K562 (cell line): ENCODE results near the gene ADM2. TPM values are rescaled to one million over a fixed set of nuclear protein-coding genes. Genes with fewer than 3 reads are reported as not detected.

Experiments
- ATAC-seq: fragments of 200-7000 bp; cut with Tn5 transposase; 3 replicates; pipeline ENCODE4 v1.9.1; 2020; ENCODE audit warnings: moderate library complexity
- BruUV-seq: library from RNA; stranded (reverse); fragments of 400-500 nt; replicated peaks from 2 replicates; lab custom pipeline; 2021; lab: Mats Ljungman, UMichigan
- CTCF ChIA-PET: fragments of 300-600 bp; formaldehyde crosslinking; extraction: SDS; loops from one replicate; lab custom pipeline; 2021; ENCODE audit warnings: low intra/inter-chr PET ratio; lab: Yijun Ruan, JAX
- POLR2A ChIA-PET: fragments of 300-600, 350-650 bp; sonication (Branson Sonifier 250); formaldehyde crosslinking; extraction: SDS; loops from one replicate; lab custom pipeline; 2021; ENCODE audit warnings: antibody characterized with exemption, inconsistent platforms; lab: Yijun Ruan, JAX
- DNase-seq, 4 experiments: peaks; one replicate each; pipeline versions ENCODE4 v3.0.0 to v3.0.0-alpha.2; 2011 to 2018; ENCODE audit warnings: low spot score in 3 of 4, mixed read lengths in 3 of 4; ENCODE audit errors: extremely low read depth in 1 of 4
- FAIRE-seq: peaks from 2 replicates; lab custom pipeline; 2011; peaks lifted over from hg19 to GRCh38; lab: Jason Lieb, UNC
- H2AFZ ChIP-seq: 2 replicates; pipeline ENCODE4 v1.6.0; 2011; ENCODE audit warnings: low read depth, low read length, control low read depth, inconsistent platforms
- H3K27ac ChIP-seq: fragments of 200-600 bp; 3 replicates; pipeline ENCODE4 v1.8.0; 2011; ENCODE audit warnings: low read depth, mild to moderate bottlenecking, control low read depth, inconsistent platforms, low read length, moderate library complexity, mixed read lengths; ENCODE audit errors: extremely low read depth
- H3K27me3 ChIP-seq, 2 experiments: fragments of 300-600 bp in 1 of 2; 2 replicates in 1 of 2; 3 replicates in 1 of 2; pipeline versions ENCODE4 v1.6.0 to v1.8.0; 2011; ENCODE audit warnings: inconsistent platforms in 2 of 2, low read length in 2 of 2, mild to moderate bottlenecking in 1 of 2, mixed read lengths in 1 of 2, moderate library complexity in 1 of 2; ENCODE audit not compliant: control insufficient read depth in 2 of 2, insufficient read depth in 2 of 2
- H3K36me3 ChIP-seq: fragments of 300-600 bp; 3 replicates; pipeline ENCODE4 v1.8.0; 2011; ENCODE audit warnings: mild to moderate bottlenecking, low read length, inconsistent platforms; ENCODE audit not compliant: control insufficient read depth, insufficient read depth
- H3K4me1 ChIP-seq, 2 experiments: fragments of 200-600 bp in 1 of 2; replicated peaks in 1 of 2; 2 replicates in 1 of 2; 3 replicates in 1 of 2; pipeline versions ENCODE4 v1.5.1 to v1.8.0; 2011; ENCODE audit warnings: inconsistent platforms in 2 of 2, low read length in 2 of 2, mild to moderate bottlenecking in 1 of 2, mixed read lengths in 1 of 2, moderate library complexity in 1 of 2; ENCODE audit not compliant: control insufficient read depth in 2 of 2, insufficient read depth in 2 of 2
- H3K4me2 ChIP-seq: 2 replicates; pipeline ENCODE4 v1.6.1; 2011; ENCODE audit warnings: low read length, control low read depth, inconsistent platforms, mixed read lengths; ENCODE audit not compliant: insufficient read depth
- H3K4me3 ChIP-seq: fragments of 200-600 bp; sonication (generic), shearing (Covaris generic); 2 replicates; pipeline ENCODE4 v1.5.1; 2016; ENCODE audit warnings: control low read depth, inconsistent platforms
- H3K79me2 ChIP-seq: fragments of 200-600 bp; 3 replicates; pipeline ENCODE4 v1.8.0; 2011; ENCODE audit warnings: low read length, inconsistent platforms; ENCODE audit not compliant: control insufficient read depth, insufficient read depth
- H3K9ac ChIP-seq, 2 experiments: 2 replicates each; pipeline versions ENCODE4 v1.6.0 to v1.6.1; 2011; ENCODE audit warnings: low read depth in 2 of 2, low read length in 2 of 2, control low read depth in 1 of 2, inconsistent platforms in 1 of 2, mild to moderate bottlenecking in 1 of 2, mixed read lengths in 1 of 2; ENCODE audit not compliant: insufficient read depth in 1 of 2
- H3K9me1 ChIP-seq: one replicate; pipeline ENCODE4 v1.6.0; 2011; ENCODE audit warnings: inconsistent platforms, mild to moderate bottlenecking, low read length, moderate library complexity; ENCODE audit not compliant: control insufficient read depth, insufficient read depth
- H3K9me3 ChIP-seq: replicated peaks from 2 replicates; pipeline ENCODE4 v1.5.1; 2011; ENCODE audit warnings: low read depth, low read length, inconsistent platforms; ENCODE audit not compliant: control insufficient read depth, insufficient read depth
- H4K20me1 ChIP-seq: replicated peaks from 2 replicates; pipeline ENCODE4 v1.6.1; 2011; ENCODE audit warnings: low read length, inconsistent platforms, mixed read lengths; ENCODE audit not compliant: control insufficient read depth, insufficient read depth
- FOXA3 ChIP-seq, 2 experiments: fragments of 450-650 bp in 1 of 2; sonication (generic) in 1 of 2; formaldehyde crosslinking; IDR thresholded peaks in 1 of 2; conservative IDR thresholded peaks in 1 of 2; 2 replicates each; pipeline versions ENCODE4 v1.4.0 to v1.8.0; 2020 to 2022; ENCODE audit warnings: mild to moderate bottlenecking in 2 of 2, missing genetic modification reagents in 1 of 2
- GABPA ChIP-seq: fragments of 200-800 bp; sonication (Bioruptor generic); conservative IDR thresholded peaks from 2 replicates; pipeline ENCODE4 v1.6.1; 2016; ENCODE audit warnings: low read depth, missing genetic modification characterization, missing compliant biosample characterization
- MAZ ChIP-seq, 2 experiments: fragments of 450-650 bp in 1 of 2; sonication (generic) in 1 of 2; formaldehyde crosslinking; IDR thresholded peaks in 1 of 2; conservative IDR thresholded peaks in 1 of 2; 2 replicates each; pipeline versions ENCODE4 v1.4.0 to v1.5.0; 2020; ENCODE audit warnings: mild to moderate bottlenecking in 1 of 2, missing genetic modification reagents in 1 of 2
- MLX ChIP-seq, 2 experiments: fragments of 450-650 bp in 1 of 2; sonication (generic) in 1 of 2; formaldehyde crosslinking; conservative IDR thresholded peaks; 2 replicates each; pipeline versions ENCODE4 v1.4.0 to v1.8.1; 2020 to 2022; ENCODE audit warnings: mild to moderate bottlenecking in 1 of 2, missing genetic modification reagents in 1 of 2
- MXI1 ChIP-seq: IDR thresholded peaks from 2 replicates; pipeline ENCODE4 v1.6.1; 2011; ENCODE audit warnings: low read depth, mild to moderate bottlenecking, improper control_type of control experiment, low read length
- NELFE ChIP-seq: IDR thresholded peaks from 2 replicates; pipeline ENCODE4 v1.6.1; 2011; ENCODE audit warnings: mild to moderate bottlenecking; ENCODE audit not compliant: insufficient read depth, insufficient read length
- NFXL1 ChIP-seq: fragments of 450-650 bp; formaldehyde crosslinking; IDR thresholded peaks from 2 replicates; pipeline ENCODE4 v1.4.0; 2021; ENCODE audit warnings: mild to moderate bottlenecking
- PHF21A ChIP-seq: fragments of 450-650 bp; IDR thresholded peaks from 2 replicates; pipeline ENCODE4 v1.6.1; 2017; ENCODE audit warnings: low read depth, borderline replicate concordance
- RBFOX2 ChIP-seq: fragments of 200-400 bp; formaldehyde crosslinking; IDR thresholded peaks from 2 replicates; pipeline ENCODE4 v1.6.1; 2017; ENCODE audit warnings: low read depth, mild to moderate bottlenecking, low read length, moderate library complexity
- TAF7 ChIP-seq: fragments of 450-650 bp; IDR thresholded peaks from 2 replicates; pipeline ENCODE4 v1.6.1; 2016; ENCODE audit warnings: missing genetic modification characterization, missing compliant biosample characterization
- ZFX ChIP-seq: sonication (generic); formaldehyde crosslinking; IDR thresholded peaks from 2 replicates; pipeline ENCODE4 v1.8.0; 2022; ENCODE audit warnings: mild to moderate bottlenecking, missing genetic modification reagents, moderate library complexity
- ZNF696 ChIP-seq: fragments of 250-450 bp; sonication (Bioruptor Pico); conservative IDR thresholded peaks from 2 replicates; pipeline ENCODE4 v1.4.0; 2020; ENCODE audit warnings: mild to moderate bottlenecking, moderate library complexity
- ZNF778 ChIP-seq: fragments of 450-650 bp; formaldehyde crosslinking; IDR thresholded peaks from 2 replicates; pipeline ENCODE4 v1.4.0; 2020; ENCODE audit warnings: mild to moderate bottlenecking, moderate library complexity
- ZNF780A ChIP-seq: fragments of 250-450 bp; sonication (Bioruptor Pico); IDR thresholded peaks from 2 replicates; pipeline ENCODE4 v1.5.0; 2021; ENCODE audit warnings: mild to moderate bottlenecking
- ZSCAN32 ChIP-seq: fragments of 450-650 bp; formaldehyde crosslinking; IDR thresholded peaks from 2 replicates; pipeline ENCODE4 v1.4.0; 2020; ENCODE audit warnings: mild to moderate bottlenecking, moderate library complexity
- WGBS: fragments of 100-300 bp; shearing (Covaris generic); methylation state at CpG from one replicate; pipeline ENCODE4 v1.1.6; 2016; ENCODE audit warnings: low coverage, mixed read lengths; ENCODE audit not compliant: insufficient coverage; ENCODE audit errors: missing lambda C conversion rate; 5-methylcytosine and 5-hydroxymethylcytosine counted together
- in situ Hi-C: fragments of 300-500 bp; cut with MboI; formaldehyde crosslinking; loops from 4 replicates; pipeline ENCODE4 v1.15.0; 2018; ENCODE audit warnings: inconsistent platforms, mixed read lengths
- intact Hi-C: fragments of 100-400 bp; cut with micrococcal nuclease; formaldehyde crosslinking; loops from 2 replicates; pipeline ENCODE4 v1.14.2; 2022
- polyA plus RNA-seq, 8 experiments: library from polyadenylated mRNA; depleted of rRNA in 4 of 8; stranded (reverse) in 5 of 8; unstranded in 3 of 8; fragments of >200 nt; fragmentation: Nextera tagmentation in 2 of 8; fragmentation: Illumina TruSeq in 1 of 8; extraction: Ambion mirVana in 2 of 8; extraction: Trizol in 1 of 8; gene quantifications; 2 replicates each; pipeline versions ENCODE4 v1.2.1 to v1.2.3, GENCODE V29; 2011 to 2014; ENCODE audit warnings: inconsistent platforms in 1 of 8, missing spikeins in 1 of 8
- total RNA-seq, 7 experiments: library from RNA; depleted of rRNA in 6 of 7; stranded (reverse); fragments of >200 nt in 6 of 7; fragmentation: Illumina TruSeq in 2 of 7; extraction: Trizol in 2 of 7; gene quantifications; 2 replicates each; pipeline versions ENCODE4 v1.2.1 to v1.2.3, GENCODE V29; 2011 to 2021; ENCODE audit warnings: low replicate concordance in 1 of 7

ADM2 gene
- total and polyA plus RNA-seq, 9 of the 15 experiments (the other 6 are each of a cell fraction or from before 2014, with no cell fraction given): 0.11 to 5.1 (median 0.38) TPM

- intact Hi-C loops (no loop called here), in situ Hi-C loops (no loop called here)
- no TSS peak for BruUV-seq
- ATAC-seq (no peak), FAIRE-seq (no peak), DNase-seq (no peak)
- Histone ChIP-seq H3K4me2 (no peak overlapping the region), H3K9ac (no peak overlapping the region; a peak in 1 of 4 replicates), H3K27ac (no peak overlapping the region), H2AFZ (no peak overlapping the region), H3K9me3 (no peaks in the 10 kb centered on the region), H3K27me3 (no peaks in the 10 kb centered on the region), H4K20me1 (no peaks in the 10 kb centered on the region), H3K79me2 (peaks cover 32% of the 10 kb centered on the region), H3K9me1 (no peaks in the 10 kb centered on the region), H3K36me3 (peaks cover 68% of the 10 kb centered on the region; the same call in 1 of the 3 replicates), H3K4me1 (peaks cover 0 to 5% of the 10 kb centered on the region in 2 experiments; a peak in 2 of 5 replicates), H3K4me3 (no peak overlapping the region)
- 92% methylated on average over 16 of the region's 20 CpGs for WGBS
- TF ChIP-seq ZNF780A (CRISPR knock-in tag) (no peak), RBFOX2 (peak; percentile 47), NELFE (no peak)
- ChIA-PET CTCF (no interaction called here), POLR2A (interaction anchor here (0.6 to 2.7 kb wide), 3 partner anchors 8 to 285 kb away, joined by 4 to 11 read pairs (median 6); partner anchors contain the start of genes LMF2 and NCAPH2)
These were observed 36.3 kb downstream of the ADM2 start for GRCh38 chr22:50517495-50518260.

GRCh38 chr22:50518606-50519005, 37.3 kb downstream of the ADM2 start:
- CTCF ChIA-PET: no interaction called here
- no peak overlapping the region for H3K27ac ChIP-seq
- TF ChIP-seq NFXL1 (CRISPR knock-in tag): no peak
- no peak for TF ChIP-seq ZFX
- TF ChIP-seq MXI1: no peak
- no peak for TF ChIP-seq PHF21A
- no peak for TF ChIP-seq ZSCAN32 (CRISPR knock-in tag)
- TF ChIP-seq MLX (CRISPR knock-in tag; conservative IDR thresholded peaks at IDR 0.05): no peak
- no peak for TF ChIP-seq TAF7 (tag)
- no peak for TF ChIP-seq MAZ (CRISPR knock-in tag; conservative IDR thresholded peaks at IDR 0.05 in 1 of 2, IDR thresholded peaks at IDR 0.05 in 1 of 2)
- no peak for TF ChIP-seq ZNF778
- no peak for TF ChIP-seq FOXA3 (CRISPR knock-in tag; conservative IDR thresholded peaks at IDR 0.05 in 1 of 2, IDR thresholded peaks at IDR 0.05 in 1 of 2)
- TF ChIP-seq ZNF696 (CRISPR knock-in tag): no peak
- TF ChIP-seq GABPA (tag): no peak

More at GRCh38 chr22:50518606-50519005, 37.3 kb downstream of the ADM2 start:
- H3K27me3 ChIP-seq: no peaks in the 10 kb centered on the region
- POLR2A ChIA-PET: interaction anchor here (0.6 to 2.7 kb wide), 3 partner anchors 9 to 286 kb away, joined by 4 to 11 read pairs (median 6); partner anchors contain the start of genes LMF2 and NCAPH2
- H3K4me1 ChIP-seq: peaks cover 0 to 10% of the 10 kb centered on the region in 2 experiments; a peak in 2 of 5 replicates
- no peak overlapping the region for H3K4me2 ChIP-seq
- H2AFZ ChIP-seq: no peak overlapping the region
- no peaks in the 10 kb centered on the region for H3K9me3 ChIP-seq
- WGBS: 96% methylated on average over 7 of the region's 7 CpGs
- ATAC-seq: no peak
- no peaks in the 10 kb centered on the region for H4K20me1 ChIP-seq
- intact Hi-C loops: no loop called here
- H3K36me3 ChIP-seq: peaks cover 74% of the 10 kb centered on the region; the same call in 1 of the 3 replicates
- in situ Hi-C loops: no loop called here
- H3K4me3 ChIP-seq: no peak overlapping the region
- BruUV-seq: no TSS peak
- peaks cover 25% of the 10 kb centered on the region for H3K79me2 ChIP-seq
- no peak overlapping the region; a peak in 1 of 4 replicates for H3K9ac ChIP-seq
- no peak for DNase-seq
- no peak for FAIRE-seq
- H3K9me1 ChIP-seq: no peaks in the 10 kb centered on the region
